H9 (cell line): ENCODE data around the gene STXBP1. TPM values are rescaled to one million over a fixed set of nuclear protein-coding genes. Genes with fewer than 3 reads are reported as not detected.

Experiments used
- DNase-seq: peaks from one replicate; pipeline ENCODE4 v3.0.0-alpha.2; 2017
- H2AFZ ChIP-seq: one replicate; pipeline ENCODE4 v1.6.1; 2013; ENCODE audit warnings: mild to moderate bottlenecking, low read length, control low read depth, moderate library complexity
- H2AK5ac ChIP-seq: 2 replicates; pipeline ENCODE4 v1.6.1; 2013; ENCODE audit warnings: low read length, control low read depth, mixed read lengths; ENCODE audit not compliant: insufficient read length
- H2BK120ac ChIP-seq: one replicate; pipeline ENCODE4 v1.6.1; 2013; ENCODE audit warnings: low read depth, mild to moderate bottlenecking, low read length, control low read depth, inconsistent platforms; ENCODE audit not compliant: poor library complexity, severe bottlenecking
- H2BK12ac ChIP-seq: 2 replicates; pipeline ENCODE4 v1.6.1; 2013; ENCODE audit warnings: low read length, control low read depth, mixed read lengths, low read depth; ENCODE audit not compliant: insufficient read length
- H2BK15ac ChIP-seq: 2 replicates; pipeline ENCODE4 v1.6.1; 2013; ENCODE audit warnings: low read depth, low read length, control low read depth
- H2BK20ac ChIP-seq: one replicate; pipeline ENCODE4 v1.6.1; 2013; ENCODE audit warnings: low read depth, mild to moderate bottlenecking, low read length, control low read depth, inconsistent platforms; ENCODE audit not compliant: poor library complexity, severe bottlenecking
- H2BK5ac ChIP-seq: 2 replicates; pipeline ENCODE4 v1.6.1; 2013; ENCODE audit warnings: low read length, control low read depth, mixed read lengths; ENCODE audit not compliant: insufficient read length
- H3K14ac ChIP-seq: 2 replicates; pipeline ENCODE4 v1.6.1; 2013; ENCODE audit warnings: low read length, control low read depth; ENCODE audit not compliant: insufficient read depth
- H3K18ac ChIP-seq: 2 replicates; pipeline ENCODE4 v1.6.1; 2013; ENCODE audit warnings: low read depth, mild to moderate bottlenecking, mixed read lengths, low read length, control low read depth; ENCODE audit not compliant: insufficient read length
- H3K23ac ChIP-seq: 2 replicates; pipeline ENCODE4 v1.6.1; 2013; ENCODE audit warnings: low read length, control low read depth, mixed read lengths, low read depth; ENCODE audit not compliant: insufficient read length
- H3K23me2 ChIP-seq: 2 replicates; pipeline ENCODE4 v1.6.1; 2013; ENCODE audit warnings: low read depth, mild to moderate bottlenecking, mixed read lengths, low read length, control low read depth; ENCODE audit not compliant: insufficient read length, poor library complexity, severe bottlenecking
- H3K27ac ChIP-seq: 2 replicates; pipeline ENCODE4 v1.5.1; 2013; ENCODE audit warnings: low read length, control low read depth, mixed read lengths, low read depth; ENCODE audit not compliant: insufficient read length
- H3K27me3 ChIP-seq: 2 replicates; pipeline ENCODE4 v1.6.1; 2013; ENCODE audit warnings: low read length, control low read depth, inconsistent platforms; ENCODE audit not compliant: insufficient read depth
- H3K4ac ChIP-seq: 2 replicates; pipeline ENCODE4 v1.6.1; 2013; ENCODE audit warnings: low read depth, mild to moderate bottlenecking, control low read depth, inconsistent platforms, low read length, moderate library complexity
- H3K4me1 ChIP-seq: 2 replicates; pipeline ENCODE4 v1.6.1; 2013; ENCODE audit warnings: low read length, control low read depth, inconsistent platforms; ENCODE audit not compliant: insufficient read depth
- H3K4me2 ChIP-seq: 2 replicates; pipeline ENCODE4 v1.6.1; 2013; ENCODE audit warnings: low read length, control low read depth, mixed read lengths; ENCODE audit not compliant: insufficient read length, insufficient read depth
- H3K56ac ChIP-seq: 2 replicates; pipeline ENCODE4 v1.6.1; 2013; ENCODE audit warnings: low read depth, mild to moderate bottlenecking, mixed read lengths, low read length, control low read depth; ENCODE audit not compliant: insufficient read length
- H3K79me1 ChIP-seq: 2 replicates; pipeline ENCODE4 v1.6.1; 2013; ENCODE audit warnings: low read depth, mild to moderate bottlenecking, moderate library complexity, low read length, control low read depth, inconsistent platforms; ENCODE audit not compliant: insufficient read depth, poor library complexity, severe bottlenecking
- H3K79me2 ChIP-seq: 2 replicates; pipeline ENCODE4 v1.6.1; 2013; ENCODE audit warnings: low read length, control low read depth, inconsistent platforms; ENCODE audit not compliant: insufficient read depth
- H3K9ac ChIP-seq: 2 replicates; pipeline ENCODE4 v1.6.1; 2013; ENCODE audit warnings: low read length, control low read depth, mixed read lengths; ENCODE audit not compliant: insufficient read length; ENCODE audit errors: extremely low read depth
- H3K9me3 ChIP-seq: one replicate; pipeline ENCODE4 v1.6.1; 2013; ENCODE audit warnings: low read depth, low read length, inconsistent platforms; ENCODE audit not compliant: control insufficient read depth
- H3T11ph ChIP-seq: one replicate; pipeline ENCODE4 v1.6.1; 2013; ENCODE audit warnings: mild to moderate bottlenecking, low read length, control low read depth, inconsistent platforms
- H4K20me1 ChIP-seq: one replicate; pipeline ENCODE4 v1.6.1; 2013; ENCODE audit not compliant: control insufficient read depth, insufficient read length, insufficient read depth
- H4K5ac ChIP-seq: 2 replicates; pipeline ENCODE4 v1.6.1; 2013; ENCODE audit warnings: low read depth, mild to moderate bottlenecking, mixed read lengths, low read length, control low read depth; ENCODE audit not compliant: insufficient read length
- H4K8ac ChIP-seq: replicated peaks from 2 replicates; pipeline ENCODE4 v1.6.1; 2013; ENCODE audit warnings: low read length, control low read depth, mixed read lengths, low read depth; ENCODE audit not compliant: insufficient read length
- H4K91ac ChIP-seq: 2 replicates; pipeline ENCODE4 v1.6.1; 2013; ENCODE audit warnings: low read depth, mild to moderate bottlenecking, moderate library complexity, mixed read lengths, low read length, control low read depth; ENCODE audit not compliant: insufficient read length
- H3K27ac Mint-ChIP-seq, 3 experiments: 2 replicates in 2 of 3; 3 replicates in 1 of 3; pipeline ENCODE4 v1.8.0; 2020 to 2021; ENCODE audit warnings: mixed read lengths in 3 of 3, mild to moderate bottlenecking in 1 of 3, moderate library complexity in 1 of 3
- H3K27me3 Mint-ChIP-seq: 2 replicates; pipeline ENCODE4 v1.8.0; 2021; ENCODE audit warnings: low read depth, mild to moderate bottlenecking, moderate library complexity, mixed read lengths
- H3K36me3 Mint-ChIP-seq, 3 experiments: 2 replicates in 2 of 3; 3 replicates in 1 of 3; pipeline ENCODE4 v1.8.0; 2020 to 2021; ENCODE audit warnings: low read depth in 3 of 3, mixed read lengths in 3 of 3; ENCODE audit not compliant: insufficient read depth in 1 of 3
- H3K4me1 Mint-ChIP-seq, 2 experiments: 2 replicates each; pipeline ENCODE4 v1.8.0; 2020; ENCODE audit warnings: mixed read lengths in 2 of 2
- H3K4me3 Mint-ChIP-seq, 2 experiments: 2 replicates in 1 of 2; 3 replicates in 1 of 2; pipeline ENCODE4 v1.8.0; 2020 to 2021; ENCODE audit warnings: mild to moderate bottlenecking in 2 of 2, mixed read lengths in 2 of 2, moderate library complexity in 1 of 2
- H3K9me3 Mint-ChIP-seq, 2 experiments: 2 replicates in 1 of 2; 3 replicates in 1 of 2; pipeline ENCODE4 v1.8.0; 2020; ENCODE audit warnings: mild to moderate bottlenecking in 2 of 2, mixed read lengths in 2 of 2, moderate library complexity in 1 of 2
- CTCF ChIP-seq: fragments of 200-600 bp; sonication (generic); conservative IDR thresholded peaks from 3 replicates; pipeline ENCODE4 v1.8.0; 2021; ENCODE audit warnings: antibody characterized with exemption, mild to moderate bottlenecking
- WGBS: extraction: QIAGEN DNeasy Blood & Tissue Kit; methylation state at CpG from one replicate; pipeline ENCODE4 v1.1.7; 2013; ENCODE audit warnings: missing lambda C conversion rate, low lambda C conversion rate, mixed read lengths; ENCODE audit not compliant: insufficient read length; ENCODE audit errors: extremely low coverage; 5-methylcytosine and 5-hydroxymethylcytosine counted together
- total RNA-seq: library from RNA; stranded (reverse); gene quantifications from 2 replicates; pipeline ENCODE4 v1.2.1, GENCODE V29; 2021

Gene STXBP1
- total RNA-seq, 1 experiment from 2014 or later: 22.3 TPM

DNA sequence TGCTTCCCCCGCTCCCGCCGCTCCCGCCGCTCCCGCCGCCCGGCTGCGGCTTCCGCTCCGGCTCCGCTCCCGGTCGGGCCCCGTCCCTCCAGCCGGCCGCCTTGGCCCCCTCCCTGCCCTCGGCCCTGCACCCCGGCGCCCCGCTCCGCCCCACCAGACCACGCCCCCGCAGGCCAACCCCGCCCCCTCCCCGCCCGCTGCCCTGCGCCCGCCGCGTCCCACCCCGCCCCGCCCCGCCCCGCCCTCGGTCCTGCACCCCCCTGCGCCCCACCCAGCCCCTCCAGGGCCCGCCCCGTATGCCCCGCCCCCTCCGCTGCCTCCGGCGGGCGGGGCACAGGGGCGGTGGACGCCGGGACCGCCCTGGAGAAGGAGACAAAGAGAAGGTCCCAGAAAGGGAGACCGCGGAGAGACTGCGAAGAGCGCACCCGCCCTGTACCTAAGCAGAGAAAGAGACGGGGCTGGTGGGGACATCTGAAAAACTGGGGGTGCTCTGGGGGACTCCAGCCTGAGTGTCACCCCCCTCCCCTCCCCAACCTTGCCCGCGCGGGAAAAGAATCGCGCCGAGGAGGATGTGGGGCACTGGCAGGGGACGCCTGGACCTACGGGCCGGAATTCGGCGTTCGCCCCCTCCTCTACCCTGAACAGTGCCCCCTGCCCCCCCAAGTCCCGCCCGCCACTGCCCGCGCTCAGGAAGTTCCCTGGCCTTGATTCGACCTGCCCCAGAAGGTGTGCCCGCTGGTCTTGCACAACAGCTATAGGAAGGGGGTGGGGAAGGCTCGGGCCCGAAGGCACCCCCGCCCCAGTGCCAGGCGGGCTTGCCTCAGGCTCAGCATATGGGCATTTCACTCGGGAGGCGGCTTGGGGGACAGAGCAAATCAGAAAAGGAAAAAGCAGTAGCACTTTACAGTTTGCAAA is 42.8 kb upstream of the STXBP1 start:
- Histone ChIP-seq H3K27me3 (no peaks in the 10 kb centered on the region), H4K5ac (no peak overlapping the region), H3K9ac (peak overlapping the region; percentile 45), H2AK5ac (no peak overlapping the region), H3K14ac (peak overlapping the region; percentile 95; the same call in 1 of the 2 replicates), H2BK15ac (no peak overlapping the region), H3K18ac (peak overlapping the region; percentile 62), H2BK20ac (no peak overlapping the region), H2AFZ (no peak overlapping the region), H2BK5ac (no peak overlapping the region), H2BK120ac (no peak overlapping the region), H2BK12ac (no peak overlapping the region), H3K27ac (no peak overlapping the region), H3K9me3 (no peaks in the 10 kb centered on the region), H3K23me2 (peaks cover 18% of the 10 kb centered on the region), H4K8ac (no peak overlapping the region), H3K23ac (no peak overlapping the region), H3K4ac (no peak overlapping the region; the same call in 1 of the 2 replicates), H3K4me2 (peak overlapping the region; percentile 67), H3T11ph (no peak overlapping the region), H4K20me1 (no peaks in the 10 kb centered on the region), H4K91ac (no peak overlapping the region), H3K4me1 (peaks cover 4% of the 10 kb centered on the region; the same call in 1 of the 2 replicates), H3K56ac (no peak overlapping the region), H3K79me2 (no peaks in the 10 kb centered on the region), H3K79me1 (peaks cover 4% of the 10 kb centered on the region)
- H3K27ac Mint-ChIP-seq: peak overlapping the region in 2 of 3 experiments; percentile 65 to 82; a peak in 2 of 7 replicates
- peak overlapping the region; percentile 66 to 77 for H3K4me3 Mint-ChIP-seq
- peaks cover 26 to 40% of the 10 kb centered on the region in 2 experiments for H3K4me1 Mint-ChIP-seq
- H3K27me3 Mint-ChIP-seq: peaks cover 13% of the 10 kb centered on the region
- no peaks in the 10 kb centered on the region for H3K9me3 Mint-ChIP-seq
- DNase-seq: peak; percentile 87
- TF ChIP-seq CTCF: no peak
- WGBS: no CpG with 5 or more reads among the region's 78 CpGs
- H3K36me3 Mint-ChIP-seq: peaks cover 0 to 1% (median 0%) of the 10 kb centered on the region in 3 experiments; a peak in 3 of 7 replicates
